ENCODE data around the gene MIGA2. TPM values are rescaled to one million over a fixed set of nuclear protein-coding genes. Genes with fewer than 3 reads are reported as not detected.

The MIGA2 gene
- total and polyA plus RNA-seq, 9 of the 15 experiments (the other 6 are each of a cell fraction or from before 2014, with no cell fraction given), result 0.15 to 54.1 (median 18.0) TPM

GRCh38 chr9:129078691-129079503 is 42.5 kb downstream of the MIGA2 start:
- H3K4me3 ChIP-seq, result 0 out of 2 replicates have a peak overlapping the region, but pooled peaks have one; percentile 6

GRCh38 chr9:129079829-129080228 is 43.4 kb downstream of the MIGA2 start:
- no TSS peak for BruUV-seq (replicated peaks)
- intact Hi-C loops (cut with micrococcal nuclease), result loop anchor here (5.0 kb wide), 1 partner anchor 43 kb away; the partner anchor contains the start of gene MIGA2
- no peak for FAIRE-seq

More at GRCh38 chr9:129078691-129079503, 42.5 kb downstream of the MIGA2 start:
- 68% methylated on average over 13 of the region's 18 CpGs for WGBS (ENCODE audit: insufficient coverage, low coverage, missing lambda C conversion rate)
- DNase-seq (ENCODE audit: extremely low read depth in 1 of 4, low spot score in 3 of 4), result no peak
- no peaks in the 10 kb centered on the region for H3K9me3 ChIP-seq (replicated peaks; ENCODE audit: control insufficient read depth, insufficient read depth, low read depth, low read length)
- FAIRE-seq, result no peak
- peak overlapping the region; percentile 44 for H3K4me2 ChIP-seq (ENCODE audit: insufficient read depth, low read length)
- ATAC-seq, result no peak
- TF ChIP-seq HNRNPK (IDR thresholded peaks at IDR 0.05; ENCODE audit: low read depth, low read length, poor library complexity, severe bottlenecking), result no peak
- peak; percentile 76 for TF ChIP-seq CBFA2T3 (IDR thresholded peaks at IDR 0.05)
- no peaks in the 10 kb centered on the region; the same call in 1 of the 2 replicates for H4K20me1 ChIP-seq (replicated peaks; ENCODE audit: control insufficient read depth, insufficient read depth, low read length)
- no peaks in the 10 kb centered on the region for H3K27me3 ChIP-seq (ENCODE audit: control insufficient read depth in 2 of 2, insufficient read depth in 2 of 2, low read length in 2 of 2)
- peaks cover 17% of the 10 kb centered on the region; the same call in 1 of the 3 replicates for H3K36me3 ChIP-seq (ENCODE audit: control insufficient read depth, insufficient read depth, low read length)
- intact Hi-C loops (cut with micrococcal nuclease) (no loop called here), in situ Hi-C loops (cut with MboI) (no loop called here)
- CTCF ChIA-PET (ENCODE audit: low intra/inter-chr PET ratio), result no interaction called here
- H2AFZ ChIP-seq (ENCODE audit: low read depth, low read length), result no peak overlapping the region
- peak overlapping the region; percentile 14 to 82; a peak in 2 of 4 replicates for H3K9ac ChIP-seq (ENCODE audit: insufficient read depth in 1 of 2, low read depth in 2 of 2, low read length in 2 of 2)
- H3K27ac ChIP-seq (ENCODE audit: extremely low read depth, low read depth, low read length), result no peak overlapping the region
- H3K4me1 ChIP-seq (replicated peaks in 1 of 2; ENCODE audit: control insufficient read depth in 2 of 2, insufficient read depth in 2 of 2, low read length in 2 of 2), result peaks cover 4 to 45% of the 10 kb centered on the region in 2 experiments; a peak in 4 of 5 replicates
- no peaks in the 10 kb centered on the region for H3K9me1 ChIP-seq (ENCODE audit: control insufficient read depth, insufficient read depth, low read length)
- no TSS peak for BruUV-seq (replicated peaks)
- peaks cover 41% of the 10 kb centered on the region for H3K79me2 ChIP-seq (ENCODE audit: control insufficient read depth, insufficient read depth, low read length)
- POLR2A ChIA-PET, result interaction anchor here (0.6 kb wide), 1 partner anchor 712 kb away, joined by 3 read pairs; no protein-coding TSS in a partner anchor

More at GRCh38 chr9:129079829-129080228, 43.4 kb downstream of the MIGA2 start:
- Histone ChIP-seq H3K9me1 (ENCODE audit: control insufficient read depth, insufficient read depth, low read length) (no peaks in the 10 kb centered on the region), H3K27me3 (ENCODE audit: control insufficient read depth in 2 of 2, insufficient read depth in 2 of 2, low read length in 2 of 2) (no peaks in the 10 kb centered on the region), H3K9me3 (replicated peaks; ENCODE audit: control insufficient read depth, insufficient read depth, low read depth, low read length) (no peaks in the 10 kb centered on the region), H3K4me3 (peak overlapping the region; percentile 67), H3K27ac (ENCODE audit: extremely low read depth, low read depth, low read length) (no peak overlapping the region; the same call in 2 of the 3 replicates), H3K79me2 (ENCODE audit: control insufficient read depth, insufficient read depth, low read length) (peaks cover 47% of the 10 kb centered on the region), H2AFZ (ENCODE audit: low read depth, low read length) (peak overlapping the region; percentile 88), H3K9ac (ENCODE audit: insufficient read depth in 1 of 2, low read depth in 2 of 2, low read length in 2 of 2) (peak overlapping the region; percentile 68 to 87), H3K36me3 (ENCODE audit: control insufficient read depth, insufficient read depth, low read length) (peaks cover 26% of the 10 kb centered on the region; the same call in 1 of the 3 replicates), H4K20me1 (replicated peaks; ENCODE audit: control insufficient read depth, insufficient read depth, low read length) (no peaks in the 10 kb centered on the region; the same call in 1 of the 2 replicates), H3K4me1 (replicated peaks in 1 of 2; ENCODE audit: control insufficient read depth in 2 of 2, insufficient read depth in 2 of 2, low read length in 2 of 2) (peaks cover 4 to 48% of the 10 kb centered on the region in 2 experiments; a peak in 4 of 5 replicates), H3K4me2 (ENCODE audit: insufficient read depth, low read length) (peak overlapping the region; percentile 87)
- WGBS (ENCODE audit: insufficient coverage, low coverage, missing lambda C conversion rate), result 71% methylated on average over 9 of the region's 13 CpGs
- DNase-seq (ENCODE audit: extremely low read depth in 1 of 4, low spot score in 3 of 4), result no peak
- in situ Hi-C loops (cut with MboI), result no loop called here
- ATAC-seq, result no peak
- CTCF ChIA-PET (ENCODE audit: low intra/inter-chr PET ratio), result no interaction called here
- no peak for TF ChIP-seq CGGBP1 (CRISPR knock-in tag; IDR thresholded peaks at IDR 0.05)
- TF ChIP-seq HNRNPLL (IDR thresholded peaks at IDR 0.05; ENCODE audit: low read depth, low read length, poor library complexity, severe bottlenecking), result peak; percentile 7
- TF ChIP-seq ZNF121 (CRISPR knock-in tag; conservative IDR thresholded peaks at IDR 0.05), result peak; percentile 82
- POLR2A ChIA-PET, result interaction anchor here (0.6 to 2.2 kb wide), 3 partner anchors 10 to 37 kb away, joined by 3 to 7 read pairs (median 6); no protein-coding TSS in a partner anchor
